ENCODE data around the gene MYOF.

- TF ChIP-seq CTCF (IDR thresholded peaks at IDR 0.05) (no peak), FOXJ3 (CRISPR knock-in tag; IDR thresholded peaks at IDR 0.05) (no peak)
Observed at GRCh38 chr10:93478873-93479272, 3.3 kb downstream of the MYOF start.

All from SK-N-SH (cell line).